Activated T-helper 1 cell treated with Interleukin-2 at 50 U/mL for 16 hours (primary cell): ENCODE data around the gene GPR156.
"Not testable (repeated sequence)": the region's sequence is repeated elsewhere in the genome, so short reads cannot be mapped to it uniquely, and the experiment has no call there.

ENCODE experiments used
- DNase-seq: peaks from one replicate; pipeline ENCODE4 v3.0.0-alpha.2; 2020; ENCODE audit warnings: low read depth

GPR156 gene

GRCh38 chr3:120284747-120285507 is at the start of gene GPR156:
Gene GPR156 (minus strand): TSS chr3:120285222. CDS start chr3:120244098, 41,124 bp downstream.
- DNase-seq = no peak

GRCh38 chr3:120332646-120333045 is 47.6 kb upstream of the GPR156 start:
- DNase-seq = no peak

- DNase-seq = no peak
Observed at GRCh38 chr3:120331076-120331475, 46.1 kb upstream of the GPR156 start.

GRCh38 chr3:120326784-120327183 is 41.8 kb upstream of the GPR156 start:
- DNase-seq = no peak

DNA sequence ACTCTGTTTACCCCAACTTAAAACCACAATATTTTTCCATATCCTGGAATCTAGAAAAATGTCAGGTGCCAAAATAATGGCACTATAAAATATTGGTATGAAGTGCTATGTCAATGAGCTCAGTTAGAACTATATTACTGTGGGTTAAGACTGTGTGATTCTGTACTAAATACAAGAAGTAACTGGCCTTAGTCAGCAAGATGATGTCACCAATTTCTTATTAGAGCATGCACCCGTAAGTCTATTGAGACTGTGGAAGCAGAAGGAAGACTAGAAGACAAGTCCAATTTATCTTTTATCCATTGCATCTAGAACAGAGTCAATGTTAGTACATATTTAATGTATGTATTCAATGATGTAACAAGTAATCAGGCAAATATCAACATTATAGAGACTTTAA is 39.2 kb upstream of the GPR156 start:
- DNase-seq = no peak

- not testable (repeated sequence) for DNase-seq
Observed at GRCh38 chr3:120323761-120324160, 38.7 kb upstream of the GPR156 start.

- DNase-seq = no peak
Observed at GRCh38 chr3:120311863-120312794, 27.1 kb upstream of the GPR156 start.

- no peak for DNase-seq
Observed at GRCh38 chr3:120306519-120307455, 21.8 kb upstream of the GPR156 start.

DNA sequence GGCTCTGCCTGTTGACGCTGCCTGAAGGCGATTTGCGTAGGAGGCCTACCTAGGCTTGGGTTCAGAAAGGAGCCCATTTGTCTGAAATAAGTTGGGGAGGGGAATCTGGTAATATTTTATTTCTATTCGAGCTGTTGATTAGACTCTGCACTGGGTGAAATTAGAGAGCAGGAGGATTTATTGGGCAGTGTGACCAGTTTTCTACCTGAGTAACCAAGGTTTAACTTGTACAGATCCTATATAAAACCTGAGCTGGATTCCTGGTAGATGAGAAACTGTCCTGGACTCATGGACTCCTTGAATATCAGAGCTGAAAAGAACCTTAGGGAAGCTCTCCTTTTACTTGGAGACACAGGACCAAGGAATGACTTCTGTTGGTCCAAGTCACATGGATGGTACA is 19.6 kb upstream of the GPR156 start:
- no peak for DNase-seq

DNA sequence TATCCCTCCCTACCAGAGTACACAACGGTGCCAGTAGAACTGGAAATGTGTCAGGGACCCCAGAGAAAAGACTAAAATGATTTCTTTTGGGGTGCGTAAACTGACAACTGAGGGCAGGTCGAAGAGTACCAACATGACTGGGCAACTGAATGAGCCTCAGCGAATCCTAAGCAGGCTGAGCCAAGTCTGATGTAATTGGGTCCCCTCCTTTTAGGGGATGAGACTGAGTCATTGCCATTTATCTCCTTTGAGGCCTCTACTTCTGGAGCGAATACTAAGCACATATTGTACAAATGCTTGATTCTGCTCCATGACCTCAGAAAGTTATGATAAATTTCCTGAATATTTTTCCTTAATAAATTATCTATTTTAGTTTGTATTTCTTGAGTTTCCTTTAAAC is 17.3 kb upstream of the GPR156 start:
- no peak for DNase-seq

DNA sequence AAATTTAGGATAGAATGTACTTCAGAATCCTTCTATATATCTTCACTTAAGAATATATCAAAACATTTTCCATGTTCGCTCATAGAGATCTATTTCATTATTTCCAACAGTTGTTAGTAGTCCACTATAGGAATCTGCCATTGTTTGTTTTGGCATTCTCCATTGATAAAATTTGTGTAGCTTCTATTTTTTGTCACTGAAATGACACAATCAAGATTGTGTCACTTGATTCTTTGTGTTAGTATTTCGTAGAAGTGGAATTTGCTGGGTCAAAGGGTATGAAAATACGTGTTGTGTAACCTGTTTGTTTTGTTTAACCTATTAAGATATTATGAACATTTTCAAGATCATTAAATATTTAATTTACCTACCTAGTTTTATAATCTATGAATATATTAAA is 15.9 kb upstream of the GPR156 start:
- DNase-seq = no peak

GRCh38 chr3:120299403-120299802 is 14.4 kb upstream of the GPR156 start:
- no peak for DNase-seq

- DNase-seq = no peak
Observed at GRCh38 chr3:120298996-120299395, 14.0 kb upstream of the GPR156 start.

DNA sequence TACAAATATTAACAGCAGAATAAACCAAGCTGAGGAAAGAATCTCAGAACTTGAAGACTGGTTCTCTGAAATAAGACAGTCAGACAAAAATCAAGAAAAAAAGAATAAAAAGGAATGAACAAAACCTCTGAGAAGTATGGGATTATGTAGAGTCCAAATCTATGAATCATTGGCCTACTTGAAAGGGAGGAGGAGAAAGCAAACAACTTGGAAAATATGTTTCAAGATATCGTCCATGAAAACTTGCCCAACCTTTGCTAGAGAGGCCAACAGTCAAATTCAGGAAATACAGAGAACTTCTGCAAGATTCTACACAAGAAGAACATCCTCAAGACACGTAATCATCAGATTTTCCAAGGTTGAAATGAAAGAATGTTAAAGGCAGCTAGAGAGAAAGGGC is 6.5 kb upstream of the GPR156 start:
- not testable (repeated sequence) for DNase-seq

GRCh38 chr3:120289636-120290035 is 4.6 kb upstream of the GPR156 start:
- DNase-seq = no peak

DNA sequence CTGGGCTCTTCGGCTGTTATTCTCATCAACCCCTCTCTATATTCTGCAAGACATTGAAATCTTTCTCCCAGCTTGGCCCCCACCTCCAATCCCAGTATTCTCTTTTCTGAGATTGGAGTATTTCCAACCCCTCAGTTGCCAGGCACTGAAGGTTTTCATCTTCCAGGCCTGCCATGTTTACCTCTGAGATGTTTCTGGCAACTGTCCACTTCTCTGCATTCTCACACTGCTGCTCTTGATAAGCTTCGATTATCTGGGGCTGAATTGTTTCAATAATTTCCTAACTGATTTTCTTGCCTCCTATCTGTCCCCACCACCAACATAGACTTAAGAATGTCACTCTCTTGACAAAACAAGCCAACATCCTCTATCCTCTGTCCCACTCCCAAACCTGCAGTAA is 1.4 kb upstream of the GPR156 start:
- DNase-seq = no peak

GRCh38 chr3:120285508-120285841 is 453 bp upstream of the GPR156 start:
- no peak for DNase-seq

DNA sequence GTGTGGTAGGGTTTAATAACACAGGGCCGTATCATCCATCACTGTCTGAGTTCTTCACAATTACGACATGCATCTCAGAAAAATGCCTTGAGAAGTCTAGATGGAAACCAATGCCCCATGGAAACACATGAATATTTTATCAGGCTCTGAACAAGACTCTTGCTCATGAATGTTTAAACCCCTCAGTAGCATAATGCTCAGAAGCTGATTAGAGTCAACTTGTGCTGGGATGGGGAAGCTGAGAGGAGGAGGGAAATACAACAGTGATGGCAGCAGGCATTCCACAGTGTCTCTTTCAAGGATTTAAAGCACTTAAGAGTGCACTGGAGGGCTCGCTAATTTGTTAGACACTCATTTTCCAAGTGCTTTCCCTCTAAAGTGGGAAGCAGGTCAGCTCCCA is 3.8 kb downstream of the GPR156 start:
- DNase-seq = no peak

- no peak for DNase-seq
Observed at GRCh38 chr3:120280566-120280965, 4.5 kb downstream of the GPR156 start.

- no peak for DNase-seq
Observed at GRCh38 chr3:120280026-120280425, 5.0 kb downstream of the GPR156 start.

- no peak for DNase-seq
Observed at GRCh38 chr3:120276767-120277166, 8.3 kb downstream of the GPR156 start.

- DNase-seq = no peak
Observed at GRCh38 chr3:120275618-120276017, 9.4 kb downstream of the GPR156 start.
